Uterus (tissue), 4 donors: ENCODE results near the gene ASIC2. TPM values are rescaled to one million over a fixed set of nuclear protein-coding genes. Genes with fewer than 3 reads are reported as not detected.

Experiments used
- DNase-seq, 2 donors: peaks; one replicate each; pipeline ENCODE4 v3.0.0-alpha.2; 2019 to 2020
- H3K27ac ChIP-seq, 2 donors: fragments of 200-600 bp; sonication (generic); 1 replicate in 1 of 2; 2 replicates in 1 of 2; pipeline ENCODE4 v1.5.1; 2016 to 2018
- H3K27me3 ChIP-seq, 2 donors: fragments of 200-600 bp; sonication (generic); one replicate each; pipeline ENCODE4 v1.5.1; 2018 to 2019; ENCODE audit warnings: control low read depth in 1 of 2
- H3K36me3 ChIP-seq, 2 donors: fragments of 200-600 bp; sonication (generic); one replicate each; pipeline ENCODE4 v1.5.1; 2019; ENCODE audit warnings: control low read depth in 1 of 2
- H3K4me1 ChIP-seq, 2 donors: fragments of 200-600 bp; sonication (generic); one replicate each; pipeline ENCODE4 v1.5.1; 2018 to 2019; ENCODE audit warnings: control low read depth in 1 of 2
- H3K4me3 ChIP-seq, 2 donors: fragments of 200-600 bp; sonication (generic); 1 replicate in 1 of 2; 2 replicates in 1 of 2; pipeline ENCODE4 v1.5.1; 2018 to 2019; ENCODE audit warnings: mild to moderate bottlenecking in 1 of 2
- H3K9me3 ChIP-seq, 2 donors: fragments of 200-600 bp; sonication (generic); one replicate each; pipeline ENCODE4 v1.5.1; 2019; ENCODE audit warnings: control low read depth in 1 of 2
- CTCF ChIP-seq, 4 experiments: fragments of 200-600 bp in 2 of 4; fragments of 450-650 bp in 2 of 4; sonication (generic) in 2 of 4; IDR thresholded peaks; one replicate each; pipeline ENCODE4 v1.5.1; 2016 to 2019; ENCODE audit warnings: antibody characterized with exemption in 4 of 4, mild to moderate bottlenecking in 2 of 4, moderate library complexity in 1 of 4
- POLR2A ChIP-seq, 2 donors: fragments of 450-650 bp; IDR thresholded peaks; one replicate each; pipeline ENCODE4 v1.6.1; 2016; ENCODE audit warnings: antibody characterized with exemption in 2 of 2, mild to moderate bottlenecking in 1 of 2, moderate library complexity in 1 of 2
- intact Hi-C: fragments of 100-400 bp; cut with DNase I; formaldehyde crosslinking; loops from one replicate; pipeline ENCODE4 v1.15.1; 2023; ENCODE audit warnings: low total_unique reads
- total RNA-seq, 4 donors: library from RNA; depleted of rRNA in 3 of 4; stranded (reverse); fragments of >200 nt in 3 of 4; gene quantifications; one replicate each; pipeline versions ENCODE4 v1.1.0 to v1.2.4, GENCODE V29; 2014 to 2023
- donor health status: DM: yes; HTN: yes; CAD: no.

The ASIC2 gene
- total RNA-seq, 4 donors from 2014 or later: 1.2 to 1.4 TPM; not detected in 2

GRCh38 chr17:33167736-33168135 lies 125.4 kb downstream of the ASIC2 start:
- H3K36me3 ChIP-seq: no peaks in the 10 kb centered on the region
- H3K4me1 ChIP-seq: peaks cover 0 to 8% of the 10 kb centered on the region in 2 donors
- intact Hi-C loops: no loop called here
- DNase-seq: no peak
- H3K27ac ChIP-seq: no peak overlapping the region
- H3K4me3 ChIP-seq: no peak overlapping the region
- TF ChIP-seq CTCF (IDR thresholded peaks at IDR 0.05) (no peak), POLR2A (IDR thresholded peaks at IDR 0.05) (no peak)
- no peaks in the 10 kb centered on the region for H3K27me3 ChIP-seq
- no peaks in the 10 kb centered on the region for H3K9me3 ChIP-seq

- H3K4me3 ChIP-seq: no peak overlapping the region
- peaks cover 0 to 8% of the 10 kb centered on the region in 2 donors for H3K4me1 ChIP-seq
- DNase-seq: no peak
- TF ChIP-seq CTCF (IDR thresholded peaks at IDR 0.05) (no peak), POLR2A (IDR thresholded peaks at IDR 0.05) (no peak)
- H3K27me3 ChIP-seq: no peaks in the 10 kb centered on the region
- intact Hi-C loops: no loop called here
- no peaks in the 10 kb centered on the region for H3K36me3 ChIP-seq
- no peaks in the 10 kb centered on the region for H3K9me3 ChIP-seq
- no peak overlapping the region for H3K27ac ChIP-seq
Measured at GRCh38 chr17:33166472-33166871, 126.6 kb downstream of the ASIC2 start.

- intact Hi-C loops: no loop called here
- TF ChIP-seq POLR2A (IDR thresholded peaks at IDR 0.05) (no peak), CTCF (IDR thresholded peaks at IDR 0.05) (no peak)
- Histone ChIP-seq H3K9me3 (no peaks in the 10 kb centered on the region), H3K27me3 (no peaks in the 10 kb centered on the region), H3K27ac (peak overlapping the region in 1 of 2 donors; percentile 18), H3K4me1 (peaks cover 0 to 8% of the 10 kb centered on the region in 2 donors), H3K4me3 (no peak overlapping the region), H3K36me3 (no peaks in the 10 kb centered on the region)
- peak; percentile 37 to 41 for DNase-seq
Measured at GRCh38 chr17:33164169-33164881, 128.8 kb downstream of the ASIC2 start.

GRCh38 chr17:33163533-33164168 lies 129.4 kb downstream of the ASIC2 start:
- DNase-seq: no peak
- intact Hi-C loops: no loop called here
- H3K9me3 ChIP-seq: no peaks in the 10 kb centered on the region
- H3K4me1 ChIP-seq: peaks cover 0 to 8% of the 10 kb centered on the region in 2 donors
- TF ChIP-seq POLR2A (IDR thresholded peaks at IDR 0.05): no peak
- no peak for TF ChIP-seq CTCF (IDR thresholded peaks at IDR 0.05)
- peak overlapping the region in 1 of 2 donors; percentile 18 for H3K27ac ChIP-seq
- no peak overlapping the region for H3K4me3 ChIP-seq
- no peaks in the 10 kb centered on the region for H3K27me3 ChIP-seq
- H3K36me3 ChIP-seq: no peaks in the 10 kb centered on the region

- TF ChIP-seq CTCF (IDR thresholded peaks at IDR 0.05): no peak
- intact Hi-C loops: no loop called here
Measured at GRCh38 chr17:33154869-33155455, 138.1 kb downstream of the ASIC2 start.

More at GRCh38 chr17:33154869-33155455, 138.1 kb downstream of the ASIC2 start:
- no peaks in the 10 kb centered on the region for H3K4me1 ChIP-seq
- no peak for DNase-seq
- no peaks in the 10 kb centered on the region for H3K9me3 ChIP-seq
- no peaks in the 10 kb centered on the region for H3K27me3 ChIP-seq
- no peak overlapping the region for H3K27ac ChIP-seq
- no peak overlapping the region for H3K4me3 ChIP-seq
- H3K36me3 ChIP-seq: no peaks in the 10 kb centered on the region
